Measurements from ENCODE around the gene CDV3.

The CDV3 gene

GRCh38 chr3:133608388-133608787 lies 34.9 kb downstream of the CDV3 start:
- Histone ChIP-seq H3K4me2 (no peak overlapping the region), H3K9ac (no peak overlapping the region), H3K27ac (no peak overlapping the region), H3K9me3 (replicated peaks in 1 of 11) (peaks cover 0 to 10% (median 0%) of the 10 kb centered on the region in 11 experiments; a peak in 3 of 22 replicates), H4K20me1 (peaks cover 0 to 4% (median 0%) of the 10 kb centered on the region in 11 experiments; a peak in 1 of 22 replicates), H3K4me3 (no peak overlapping the region), H3K4me1 (no peaks in the 10 kb centered on the region), H3K36me3 (peaks cover 87 to 100% (median 96%) of the 10 kb centered on the region in 11 experiments), H3K27me3 (no peaks in the 10 kb centered on the region)
- TF ChIP-seq Cebpa-rat (IDR thresholded peaks at IDR 0.05) = no peak

GRCh38 chr3:133610031-133610430 lies 36.5 kb downstream of the CDV3 start:
- H3K4me3 ChIP-seq = no peak overlapping the region
- H3K4me2 ChIP-seq = no peak overlapping the region
- H3K4me1 ChIP-seq = no peaks in the 10 kb centered on the region
- no peak overlapping the region for H3K9ac ChIP-seq
- H4K20me1 ChIP-seq = 0 out of 22 replicates have a peak, but pooled peaks cover 0 to 5% (median 0%) of the 10 kb centered on the region in 11 experiments
- no peak overlapping the region for H3K27ac ChIP-seq
- TF ChIP-seq Cebpa-rat (IDR thresholded peaks at IDR 0.05) = no peak
- H3K27me3 ChIP-seq = no peaks in the 10 kb centered on the region
- peaks cover 0 to 10% (median 0%) of the 10 kb centered on the region in 11 experiments; a peak in 3 of 22 replicates for H3K9me3 ChIP-seq (replicated peaks in 1 of 11)
- peaks cover 77 to 100% (median 98%) of the 10 kb centered on the region in 11 experiments for H3K36me3 ChIP-seq

- Histone ChIP-seq H3K27ac (no peak overlapping the region), H3K4me3 (no peak overlapping the region), H4K20me1 (0 out of 22 replicates have a peak, but pooled peaks cover 0 to 5% (median 0%) of the 10 kb centered on the region in 11 experiments), H3K9ac (no peak overlapping the region), H3K4me1 (no peaks in the 10 kb centered on the region), H3K9me3 (replicated peaks in 1 of 11) (peaks cover 0 to 10% (median 0%) of the 10 kb centered on the region in 11 experiments; a peak in 3 of 22 replicates), H3K36me3 (peaks cover 81 to 100% (median 99%) of the 10 kb centered on the region in 11 experiments), H3K4me2 (no peak overlapping the region), H3K27me3 (no peaks in the 10 kb centered on the region)
- no peak for TF ChIP-seq Cebpa-rat (IDR thresholded peaks at IDR 0.05)
These were observed 38.0 kb downstream of the CDV3 start for GRCh38 chr3:133611534-133611933.

GRCh38 chr3:133620066-133620784 lies 46.7 kb downstream of the CDV3 start:
- Histone ChIP-seq H3K36me3 (peaks cover 96 to 100% (median 100%) of the 10 kb centered on the region in 11 experiments), H3K9me3 (replicated peaks in 1 of 11) (no peaks in the 10 kb centered on the region), H3K9ac (no peak overlapping the region), H4K20me1 (peaks cover 0 to 16% (median 0%) of the 10 kb centered on the region in 11 experiments; a peak in 2 of 22 replicates), H3K4me3 (no peak overlapping the region), H3K27ac (no peak overlapping the region), H3K4me2 (no peak overlapping the region), H3K4me1 (no peaks in the 10 kb centered on the region), H3K27me3 (no peaks in the 10 kb centered on the region)
- TF ChIP-seq Cebpa-rat (IDR thresholded peaks at IDR 0.05) = no peak

GRCh38 chr3:133627789-133628188 lies 54.3 kb downstream of the CDV3 start:
- H3K4me2 ChIP-seq = no peak overlapping the region
- no peaks in the 10 kb centered on the region for H3K4me1 ChIP-seq
- H3K27me3 ChIP-seq = no peaks in the 10 kb centered on the region
- TF ChIP-seq Cebpa-rat (IDR thresholded peaks at IDR 0.05) = no peak
- H3K36me3 ChIP-seq = peaks cover 96 to 100% (median 100%) of the 10 kb centered on the region in 11 experiments
- H3K9me3 ChIP-seq (replicated peaks in 1 of 11) = no peaks in the 10 kb centered on the region
- H3K27ac ChIP-seq = no peak overlapping the region
- H3K9ac ChIP-seq = no peak overlapping the region
- H3K4me3 ChIP-seq = no peak overlapping the region
- peaks cover 0 to 37% (median 5%) of the 10 kb centered on the region in 11 experiments; a peak in 7 of 22 replicates for H4K20me1 ChIP-seq

GRCh38 chr3:133629146-133629545 lies 55.7 kb downstream of the CDV3 start:
- H3K4me2 ChIP-seq = no peak overlapping the region
- H3K4me3 ChIP-seq = no peak overlapping the region
- peaks cover 0 to 48% (median 6%) of the 10 kb centered on the region in 11 experiments; a peak in 8 of 22 replicates for H4K20me1 ChIP-seq
- H3K4me1 ChIP-seq = no peaks in the 10 kb centered on the region
- H3K9me3 ChIP-seq (replicated peaks in 1 of 11) = no peaks in the 10 kb centered on the region
- no peak overlapping the region for H3K27ac ChIP-seq
- no peaks in the 10 kb centered on the region for H3K27me3 ChIP-seq
- H3K36me3 ChIP-seq = peaks cover 96 to 100% (median 100%) of the 10 kb centered on the region in 11 experiments
- TF ChIP-seq Cebpa-rat (IDR thresholded peaks at IDR 0.05) = no peak
- no peak overlapping the region for H3K9ac ChIP-seq

GRCh38 chr3:133633439-133633838 lies 60.0 kb downstream of the CDV3 start:
- Histone ChIP-seq H4K20me1 (peaks cover 0 to 67% (median 15%) of the 10 kb centered on the region in 11 experiments; a peak in 12 of 22 replicates), H3K4me1 (no peaks in the 10 kb centered on the region), H3K36me3 (peaks cover 96 to 100% (median 100%) of the 10 kb centered on the region in 11 experiments), H3K9me3 (replicated peaks in 1 of 11) (no peaks in the 10 kb centered on the region), H3K27me3 (no peaks in the 10 kb centered on the region), H3K9ac (no peak overlapping the region), H3K27ac (no peak overlapping the region), H3K4me2 (no peak overlapping the region), H3K4me3 (no peak overlapping the region)
- no peak for TF ChIP-seq Cebpa-rat (IDR thresholded peaks at IDR 0.05)

All from BLaER1 treated with 17β-estradiol and CSF1 and Interleukin-3, amounts not matched to agents 10 nM and 100 nM (cell line).